Hepatocyte (in vitro differentiated cells): Measurements from ENCODE around the gene DOHH. TPM values are rescaled to one million over a fixed set of nuclear protein-coding genes. Genes with fewer than 3 reads are reported as not detected.
"Not testable (repeated sequence)": the region's sequence is repeated elsewhere in the genome, so short reads cannot be mapped to it uniquely, and the experiment has no call there.

ENCODE experiments used
- DNase-seq: peaks from one replicate; pipeline ENCODE4 v3.0.0-alpha.2; 2016; ENCODE audit warnings: low spot score
- H2AFZ ChIP-seq: fragments of 200-600 bp; sonication (generic); 2 replicates; pipeline ENCODE4 v1.6.0; 2016; ENCODE audit warnings: antibody characterized with exemption, mild to moderate bottlenecking
- H3K27ac ChIP-seq: fragments of 200-600 bp; sonication (generic); 2 replicates; pipeline ENCODE4 v1.5.1; 2016; ENCODE audit warnings: mild to moderate bottlenecking
- H3K27me3 ChIP-seq: fragments of 200-600 bp; sonication (generic); 2 replicates; pipeline ENCODE4 v1.6.1; 2016
- H3K36me3 ChIP-seq: fragments of 200-600 bp; sonication (generic); replicated peaks from 2 replicates; pipeline ENCODE4 v1.5.1; 2016; ENCODE audit warnings: low read depth; ENCODE audit not compliant: insufficient read depth
- H3K4me1 ChIP-seq: fragments of 200-600 bp; sonication (generic); 2 replicates; pipeline ENCODE4 v1.5.1; 2016; ENCODE audit warnings: mild to moderate bottlenecking, moderate library complexity; ENCODE audit not compliant: insufficient read depth
- H3K4me2 ChIP-seq: fragments of 200-600 bp; sonication (generic); 2 replicates; pipeline ENCODE4 v1.6.0; 2016
- H3K4me3 ChIP-seq: fragments of 200-600 bp; sonication (generic); 2 replicates; pipeline ENCODE4 v1.5.1; 2016; ENCODE audit warnings: mild to moderate bottlenecking
- H3K79me2 ChIP-seq: fragments of 200-600 bp; sonication (generic); 2 replicates; pipeline ENCODE4 v1.6.0; 2017; ENCODE audit warnings: mild to moderate bottlenecking
- H3K9me2 ChIP-seq: fragments of 200-600 bp; sonication (generic); replicated peaks from 2 replicates; pipeline ENCODE4 v1.6.0; 2017; ENCODE audit warnings: mild to moderate bottlenecking; ENCODE audit not compliant: insufficient read depth
- H3K9me3 ChIP-seq: fragments of 200-600 bp; sonication (generic); 2 replicates; pipeline ENCODE4 v1.5.1; 2016; ENCODE audit warnings: low read depth, mild to moderate bottlenecking
- H4K20me1 ChIP-seq: fragments of 200-600 bp; sonication (generic); 2 replicates; pipeline ENCODE4 v1.6.0; 2016; ENCODE audit warnings: mild to moderate bottlenecking; ENCODE audit not compliant: insufficient read depth, poor library complexity, severe bottlenecking
- CTCF ChIP-seq: fragments of 200-600 bp; sonication (generic); IDR thresholded peaks from 2 replicates; pipeline ENCODE4 v1.5.1; 2016; ENCODE audit warnings: antibody characterized with exemption, mild to moderate bottlenecking; ENCODE audit not compliant: poor library complexity
- EZH2 ChIP-seq: fragments of 200-600 bp; sonication (generic); IDR thresholded peaks from 2 replicates; pipeline ENCODE4 v1.6.1; 2016; ENCODE audit warnings: antibody characterized with exemption, mild to moderate bottlenecking, borderline replicate concordance
- EZH2phosphoT487 ChIP-seq: fragments of 200-600 bp; sonication (generic); IDR thresholded peaks from one replicate; pipeline ENCODE4 v1.6.1; 2018; ENCODE audit warnings: antibody characterized with exemption, mild to moderate bottlenecking, low read depth, moderate library complexity; ENCODE audit not compliant: unreplicated experiment, severe bottlenecking
- WGBS: methylation state at CpG from one replicate; pipeline ENCODE4 v1.1.6; 2016; ENCODE audit warnings: low lambda C conversion rate; ENCODE audit errors: missing lambda C conversion rate; 5-methylcytosine and 5-hydroxymethylcytosine counted together
- polyA plus RNA-seq: library from polyadenylated mRNA; unstranded; fragments of >200 nt; fragmentation: Nextera tagmentation; extraction: Ambion mirVana; gene quantifications from 2 replicates; pipeline ENCODE4 v1.2.1, GENCODE V29; 2016
- total RNA-seq: library from RNA; depleted of rRNA; stranded (reverse); fragments of >200 nt; gene quantifications from 2 replicates; pipeline ENCODE4 v1.2.3, GENCODE V29; 2014

DOHH gene
- total and polyA plus RNA-seq, 2 experiments from 2014 or later, result 14.9 to 17.6 TPM

- H3K9me2 ChIP-seq, result no peaks in the 10 kb centered on the region
- 98% methylated on average over 33 of the region's 33 CpGs for WGBS
- H3K36me3 ChIP-seq, result no peaks in the 10 kb centered on the region
- no peak overlapping the region for H3K4me3 ChIP-seq
- TF ChIP-seq EZH2phosphoT487 (no peak), CTCF (no peak), EZH2 (no peak)
- H3K9me3 ChIP-seq, result no peaks in the 10 kb centered on the region
- H3K4me2 ChIP-seq, result no peak overlapping the region
- H3K4me1 ChIP-seq, result no peaks in the 10 kb centered on the region
- no peaks in the 10 kb centered on the region for H4K20me1 ChIP-seq
- no peak overlapping the region for H3K27ac ChIP-seq
- H3K79me2 ChIP-seq, result no peaks in the 10 kb centered on the region
- H2AFZ ChIP-seq, result no peak overlapping the region
- H3K27me3 ChIP-seq, result no peaks in the 10 kb centered on the region
- DNase-seq, result no peak
Observed at GRCh38 chr19:3532154-3532786, 31.8 kb upstream of the DOHH start.

- Histone ChIP-seq H3K36me3 (no peaks in the 10 kb centered on the region), H3K4me2 (no peak overlapping the region), H3K9me2 (no peaks in the 10 kb centered on the region), H4K20me1 (no peaks in the 10 kb centered on the region), H3K4me3 (no peak overlapping the region), H3K27me3 (no peaks in the 10 kb centered on the region), H2AFZ (no peak overlapping the region), H3K4me1 (no peaks in the 10 kb centered on the region), H3K9me3 (no peaks in the 10 kb centered on the region), H3K27ac (no peak overlapping the region), H3K79me2 (no peaks in the 10 kb centered on the region)
- 95% methylated on average over 28 of the region's 29 CpGs for WGBS
- TF ChIP-seq EZH2 (no peak), EZH2phosphoT487 (no peak), CTCF (no peak)
- no peak for DNase-seq
Observed at GRCh38 chr19:3531716-3532115, 31.2 kb upstream of the DOHH start.

GRCh38 chr19:3530389-3530788 is 29.9 kb upstream of the DOHH start:
- no peaks in the 10 kb centered on the region for H3K79me2 ChIP-seq
- H3K27ac ChIP-seq, result no peak overlapping the region
- H3K9me3 ChIP-seq, result no peaks in the 10 kb centered on the region
- DNase-seq, result no peak
- no peaks in the 10 kb centered on the region for H4K20me1 ChIP-seq
- H2AFZ ChIP-seq, result no peak overlapping the region
- H3K4me1 ChIP-seq, result no peaks in the 10 kb centered on the region
- no peaks in the 10 kb centered on the region for H3K9me2 ChIP-seq
- no peaks in the 10 kb centered on the region for H3K36me3 ChIP-seq
- TF ChIP-seq EZH2 (no peak), EZH2phosphoT487 (no peak), CTCF (no peak)
- no peak overlapping the region for H3K4me2 ChIP-seq
- H3K27me3 ChIP-seq, result no peaks in the 10 kb centered on the region
- 90% methylated on average over 5 of the region's 12 CpGs for WGBS
- no peak overlapping the region for H3K4me3 ChIP-seq

GRCh38 chr19:3529299-3529698 is 28.8 kb upstream of the DOHH start:
- WGBS, result 100% methylated on average over 1 of the region's 7 CpGs
- DNase-seq, H3K9me2 ChIP-seq, H3K4me3 ChIP-seq, H3K4me1 ChIP-seq, H3K9me3 ChIP-seq, H3K27me3 ChIP-seq, H2AFZ ChIP-seq, H3K79me2 ChIP-seq, H3K27ac ChIP-seq, H4K20me1 ChIP-seq, H3K36me3 ChIP-seq, H3K4me2 ChIP-seq: not testable (repeated sequence)
